HEK293 (cell line): Measurements from ENCODE around the gene ERI3.

Experiments used
- CTCF ChIA-PET: fragments of 350-600 bp; formaldehyde crosslinking; extraction: SDS; loops from one replicate; lab custom pipeline; 2021; ENCODE audit warnings: antibody characterized with exemption; lab: Yijun Ruan, JAX
- POLR2A ChIA-PET: fragments of 300-600 bp; formaldehyde crosslinking; extraction: SDS; loops from one replicate; lab custom pipeline; 2020; ENCODE audit warnings: antibody characterized with exemption, inconsistent platforms; lab: Yijun Ruan, JAX
- H3K27ac ChIP-seq: fragments of 200-500 bp; sonication (Bioruptor generic); 2 replicates; pipeline ENCODE4 v1.5.1; 2014; ENCODE audit warnings: low read depth, low read length, control low read depth, inconsistent platforms; ENCODE audit errors: extremely low read depth
- H3K36me3 ChIP-seq, 2 experiments: fragments of 200-500 bp in 1 of 2; sonication (Bioruptor generic) in 1 of 2; 1 replicate in 1 of 2; 2 replicates in 1 of 2; pipeline ENCODE4 v1.5.1; 2014 to 2017; ENCODE audit warnings: inconsistent platforms in 2 of 2, low read length in 2 of 2; ENCODE audit not compliant: control insufficient read depth in 2 of 2, insufficient read depth in 1 of 2
- H3K4me1 ChIP-seq: fragments of 200-500 bp; sonication (Bioruptor generic); 2 replicates; pipeline ENCODE4 v1.5.1; 2014; ENCODE audit warnings: mild to moderate bottlenecking, low read length, inconsistent platforms; ENCODE audit not compliant: control insufficient read depth, insufficient read depth
- H3K4me3 ChIP-seq: 2 replicates; pipeline ENCODE4 v1.5.1; 2011; ENCODE audit warnings: low read depth, mild to moderate bottlenecking, control low read depth, low read length, moderate library complexity
- H3K9me3 ChIP-seq: fragments of 200-500 bp; sonication (Bioruptor generic); 2 replicates; pipeline ENCODE4 v1.5.1; 2014; ENCODE audit warnings: low read depth, low read length, inconsistent platforms; ENCODE audit not compliant: control insufficient read depth, insufficient read depth
- ATF2 ChIP-seq: fragments of 450-650 bp; formaldehyde crosslinking; IDR thresholded peaks from 2 replicates; pipeline ENCODE4 v1.5.1; 2016; ENCODE audit warnings: missing biosample characterization, missing genetic modification characterization, low read depth
- IKZF3 ChIP-seq: fragments of 450-650 bp; IDR thresholded peaks from 2 replicates; pipeline ENCODE4 v1.5.0; 2018; ENCODE audit warnings: missing biosample characterization, mild to moderate bottlenecking, missing genetic modification characterization, moderate library complexity
- PRDM1 ChIP-seq: fragments of 450-650 bp; formaldehyde crosslinking; IDR thresholded peaks from 2 replicates; pipeline ENCODE4; 2016; ENCODE audit warnings: missing biosample characterization, missing genetic modification characterization
- PRDM6 ChIP-seq: fragments of 450-650 bp; formaldehyde crosslinking; IDR thresholded peaks from 2 replicates; pipeline ENCODE4 v1.5.1; 2017; ENCODE audit warnings: missing biosample characterization, missing genetic modification characterization
- SCRT2 ChIP-seq: fragments of 450-650 bp; formaldehyde crosslinking; IDR thresholded peaks from 2 replicates; pipeline ENCODE4 v1.5.1; 2016; ENCODE audit warnings: missing biosample characterization, missing genetic modification characterization
- ZBTB17 ChIP-seq: fragments of 450-650 bp; formaldehyde crosslinking; IDR thresholded peaks from 2 replicates; pipeline ENCODE4 v1.5.1; 2016; ENCODE audit warnings: missing biosample characterization, missing genetic modification characterization
- ZBTB26 ChIP-seq: fragments of 450-650 bp; formaldehyde crosslinking; optimal IDR thresholded peaks from 2 replicates; pipeline ENCODE3; 2016; ENCODE audit warnings: missing biosample characterization, mild to moderate bottlenecking, missing genetic modification characterization
- ZNF140 ChIP-seq: fragments of 450-650 bp; formaldehyde crosslinking; IDR thresholded peaks from 2 replicates; pipeline ENCODE4 v1.5.1; 2016; ENCODE audit warnings: missing biosample characterization, missing genetic modification characterization
- ZNF335 ChIP-seq: fragments of 450-650 bp; formaldehyde crosslinking; conservative IDR thresholded peaks from 2 replicates; pipeline ENCODE4 v1.5.1; 2016; ENCODE audit warnings: missing biosample characterization, missing genetic modification characterization
- ZNF350 ChIP-seq: fragments of 450-650 bp; formaldehyde crosslinking; IDR thresholded peaks from 2 replicates; pipeline ENCODE4 v1.5.0; 2017; ENCODE audit warnings: missing biosample characterization, mild to moderate bottlenecking, missing genetic modification characterization
- ZNF501 ChIP-seq: fragments of 450-650 bp; formaldehyde crosslinking; IDR thresholded peaks from 2 replicates; pipeline ENCODE4 v1.5.1; 2016; ENCODE audit warnings: missing biosample characterization, missing genetic modification characterization
- ZNF529 ChIP-seq: fragments of 450-650 bp; formaldehyde crosslinking; IDR thresholded peaks from 2 replicates; pipeline ENCODE4 v1.5.1; 2017; ENCODE audit warnings: missing genetic modification characterization, missing biosample characterization; ENCODE audit not compliant: insufficient replicate concordance
- ZNF555 ChIP-seq: fragments of 450-650 bp; formaldehyde crosslinking; conservative IDR thresholded peaks from 2 replicates; pipeline ENCODE4 v1.5.1; 2017; ENCODE audit warnings: missing biosample characterization, mild to moderate bottlenecking, missing genetic modification characterization, inconsistent platforms
- ZNF558 ChIP-seq: fragments of 450-650 bp; formaldehyde crosslinking; IDR thresholded peaks from 2 replicates; pipeline ENCODE4 v1.5.1; 2016; ENCODE audit warnings: missing biosample characterization, missing genetic modification characterization
- ZNF561 ChIP-seq: fragments of 450-650 bp; IDR thresholded peaks from 2 replicates; pipeline ENCODE4 v1.5.1; 2018; ENCODE audit warnings: missing biosample characterization, missing genetic modification characterization, borderline replicate concordance
- ZNF600 ChIP-seq: fragments of 450-650 bp; formaldehyde crosslinking; IDR thresholded peaks from 2 replicates; pipeline ENCODE4 v1.5.1; 2016; ENCODE audit warnings: missing biosample characterization, missing genetic modification characterization
- TF ChIP-seq, protein P1 (sequence below): fragments of 450-650 bp; formaldehyde crosslinking; IDR thresholded peaks from 2 replicates; pipeline ENCODE4 v1.5.1; 2016; ENCODE audit warnings: missing biosample characterization, missing genetic modification characterization
- TF ChIP-seq, protein P2 (sequence below): fragments of 450-650 bp; formaldehyde crosslinking; conservative IDR thresholded peaks from 2 replicates; pipeline ENCODE4 v1.5.1; 2016; ENCODE audit warnings: low read depth, missing biosample characterization, missing genetic modification characterization

ERI3 gene

DNA sequence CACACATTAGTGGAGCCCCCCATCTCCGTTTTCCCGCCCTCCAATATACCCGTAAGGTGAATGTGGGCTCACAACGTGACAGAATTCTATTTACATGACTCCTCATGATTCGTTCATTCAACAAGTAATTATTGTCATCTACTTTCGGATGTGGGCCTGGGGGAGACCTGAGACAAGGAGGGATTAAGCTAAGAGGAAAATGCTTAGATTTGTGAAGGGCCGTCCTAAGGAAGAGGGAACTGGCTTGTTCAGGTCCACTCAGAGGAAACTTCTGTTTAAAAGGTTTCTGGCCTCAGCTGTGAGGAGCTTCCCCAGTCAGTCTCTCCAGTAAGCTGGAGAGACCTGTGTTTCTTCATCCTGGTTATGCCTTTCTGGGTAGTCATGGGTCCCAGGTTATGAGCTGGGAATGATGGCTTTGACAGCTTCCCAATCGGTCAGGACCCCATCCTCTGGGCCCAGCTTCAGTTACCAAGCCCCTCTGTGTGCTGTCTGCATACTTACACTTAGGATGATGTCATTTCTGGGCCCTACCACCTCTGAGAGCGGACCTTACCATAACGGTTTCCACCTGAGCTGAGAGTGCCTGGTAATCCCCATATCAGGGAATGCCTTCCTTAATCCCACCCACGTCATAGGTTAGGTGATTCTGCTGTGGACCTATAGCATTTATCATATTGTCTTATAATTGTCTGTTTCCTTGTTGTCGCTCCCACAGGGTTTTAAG, 687 bp upstream of the ERI3 start (continued):
- TF ChIP-seq, protein P1, sequence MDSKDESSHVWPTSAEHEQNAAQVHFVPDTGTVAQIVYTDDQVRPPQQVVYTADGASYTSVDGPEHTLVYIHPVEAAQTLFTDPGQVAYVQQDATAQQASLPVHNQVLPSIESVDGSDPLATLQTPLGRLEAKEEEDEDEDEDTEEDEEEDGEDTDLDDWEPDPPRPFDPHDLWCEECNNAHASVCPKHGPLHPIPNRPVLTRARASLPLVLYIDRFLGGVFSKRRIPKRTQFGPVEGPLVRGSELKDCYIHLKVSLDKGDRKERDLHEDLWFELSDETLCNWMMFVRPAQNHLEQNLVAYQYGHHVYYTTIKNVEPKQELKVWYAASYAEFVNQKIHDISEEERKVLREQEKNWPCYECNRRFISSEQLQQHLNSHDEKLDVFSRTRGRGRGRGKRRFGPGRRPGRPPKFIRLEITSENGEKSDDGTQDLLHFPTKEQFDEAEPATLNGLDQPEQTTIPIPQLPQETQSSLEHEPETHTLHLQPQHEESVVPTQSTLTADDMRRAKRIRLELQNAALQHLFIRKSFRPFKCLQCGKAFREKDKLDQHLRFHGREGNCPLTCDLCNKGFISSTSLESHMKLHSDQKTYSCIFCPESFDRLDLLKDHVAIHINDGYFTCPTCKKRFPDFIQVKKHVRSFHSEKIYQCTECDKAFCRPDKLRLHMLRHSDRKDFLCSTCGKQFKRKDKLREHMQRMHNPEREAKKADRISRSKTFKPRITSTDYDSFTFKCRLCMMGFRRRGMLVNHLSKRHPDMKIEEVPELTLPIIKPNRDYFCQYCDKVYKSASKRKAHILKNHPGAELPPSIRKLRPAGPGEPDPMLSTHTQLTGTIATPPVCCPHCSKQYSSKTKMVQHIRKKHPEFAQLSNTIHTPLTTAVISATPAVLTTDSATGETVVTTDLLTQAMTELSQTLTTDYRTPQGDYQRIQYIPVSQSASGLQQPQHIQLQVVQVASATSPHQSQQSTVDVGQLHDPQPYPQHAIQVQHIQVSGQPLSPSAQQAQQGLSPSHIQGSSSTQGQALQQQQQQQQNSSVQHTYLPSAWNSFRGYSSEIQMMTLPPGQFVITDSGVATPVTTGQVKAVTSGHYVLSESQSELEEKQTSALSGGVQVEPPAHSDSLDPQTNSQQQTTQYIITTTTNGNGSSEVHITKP (tag by site-specific recombination) = peak; percentile 98
- peak; percentile 54 for TF ChIP-seq PRDM1 (tag by site-specific recombination)
- TF ChIP-seq ATF2 (tag by site-specific recombination) = peak; percentile 95
- peak; percentile 25 for TF ChIP-seq ZBTB17 (tag by site-specific recombination)
- TF ChIP-seq ZNF558 (tag by site-specific recombination) = 0 out of 2 replicates have a peak, but pooled peaks have one; percentile 28
- TF ChIP-seq ZBTB26 (tag by site-specific recombination) = no peak
- TF ChIP-seq, protein P2, sequence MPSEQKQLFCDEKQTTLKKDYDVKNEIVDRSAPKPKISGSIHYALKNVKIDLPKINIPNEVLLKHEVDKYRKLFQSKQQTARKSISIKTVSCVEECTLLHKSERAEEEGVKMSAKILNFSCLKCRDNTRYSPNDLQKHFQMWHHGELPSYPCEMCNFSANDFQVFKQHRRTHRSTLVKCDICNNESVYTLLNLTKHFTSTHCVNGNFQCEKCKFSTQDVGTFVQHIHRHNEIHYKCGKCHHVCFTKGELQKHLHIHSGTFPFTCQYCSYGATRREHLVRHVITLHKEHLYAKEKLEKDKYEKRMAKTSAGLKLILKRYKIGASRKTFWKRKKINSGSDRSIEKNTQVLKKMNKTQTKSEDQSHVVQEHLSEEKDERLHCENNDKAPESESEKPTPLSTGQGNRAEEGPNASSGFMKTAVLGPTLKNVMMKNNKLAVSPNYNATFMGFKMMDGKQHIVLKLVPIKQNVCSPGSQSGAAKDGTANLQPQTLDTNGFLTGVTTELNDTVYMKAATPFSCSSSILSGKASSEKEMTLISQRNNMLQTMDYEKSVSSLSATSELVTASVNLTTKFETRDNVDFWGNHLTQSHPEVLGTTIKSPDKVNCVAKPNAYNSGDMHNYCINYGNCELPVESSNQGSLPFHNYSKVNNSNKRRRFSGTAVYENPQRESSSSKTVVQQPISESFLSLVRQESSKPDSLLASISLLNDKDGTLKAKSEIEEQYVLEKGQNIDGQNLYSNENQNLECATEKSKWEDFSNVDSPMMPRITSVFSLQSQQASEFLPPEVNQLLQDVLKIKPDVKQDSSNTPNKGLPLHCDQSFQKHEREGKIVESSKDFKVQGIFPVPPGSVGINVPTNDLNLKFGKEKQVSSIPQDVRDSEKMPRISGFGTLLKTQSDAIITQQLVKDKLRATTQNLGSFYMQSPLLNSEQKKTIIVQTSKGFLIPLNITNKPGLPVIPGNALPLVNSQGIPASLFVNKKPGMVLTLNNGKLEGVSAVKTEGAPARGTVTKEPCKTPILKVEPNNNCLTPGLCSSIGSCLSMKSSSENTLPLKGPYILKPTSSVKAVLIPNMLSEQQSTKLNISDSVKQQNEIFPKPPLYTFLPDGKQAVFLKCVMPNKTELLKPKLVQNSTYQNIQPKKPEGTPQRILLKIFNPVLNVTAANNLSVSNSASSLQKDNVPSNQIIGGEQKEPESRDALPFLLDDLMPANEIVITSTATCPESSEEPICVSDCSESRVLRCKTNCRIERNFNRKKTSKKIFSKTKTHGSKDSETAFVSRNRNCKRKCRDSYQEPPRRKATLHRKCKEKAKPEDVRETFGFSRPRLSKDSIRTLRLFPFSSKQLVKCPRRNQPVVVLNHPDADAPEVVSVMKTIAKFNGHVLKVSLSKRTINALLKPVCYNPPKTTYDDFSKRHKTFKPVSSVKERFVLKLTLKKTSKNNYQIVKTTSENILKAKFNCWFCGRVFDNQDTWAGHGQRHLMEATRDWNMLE (tag by site-specific recombination) = peak; percentile 12; the same call in 1 of the 2 replicates
- TF ChIP-seq IKZF3 (tag by site-specific recombination) = no peak
- no peak for TF ChIP-seq ZNF555 (tag by site-specific recombination)
- no peak for TF ChIP-seq ZNF561
- TF ChIP-seq ZNF600 (tag by site-specific recombination) = peak; percentile 74
- TF ChIP-seq ZNF140 (tag by site-specific recombination) = no peak
- TF ChIP-seq, all 188 proteins: peak for 13

DNA sequence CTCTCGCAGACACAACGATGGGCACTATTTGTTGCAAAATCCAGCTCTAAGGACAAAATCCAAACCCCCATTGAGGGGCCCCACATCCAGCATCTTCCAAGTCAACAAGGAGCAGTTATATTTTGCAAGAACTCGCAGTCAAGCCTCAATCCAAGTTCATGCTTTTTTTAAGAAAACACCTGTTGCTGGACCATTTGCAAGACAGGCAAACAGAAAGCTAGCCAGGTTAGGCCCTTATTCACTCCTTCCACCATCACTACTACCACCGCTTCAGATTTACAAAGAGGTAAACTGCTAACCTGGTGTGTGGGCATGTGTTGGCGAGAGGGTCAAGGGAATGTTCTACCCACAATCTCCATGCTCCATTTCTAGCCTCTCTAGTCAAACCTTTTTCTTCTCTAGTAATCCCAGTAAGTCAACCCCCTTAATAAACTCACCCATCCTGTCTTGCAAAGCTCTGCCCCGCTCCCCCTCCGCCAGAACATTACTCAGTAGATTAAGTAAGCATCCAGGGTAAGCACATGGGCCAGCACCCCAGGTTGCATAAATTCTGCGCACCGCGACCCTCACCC, 703 bp downstream of the ERI3 start:
- Histone ChIP-seq H3K36me3 (peaks cover 0 to 14% of the 10 kb centered on the region in 2 experiments; a peak in 2 of 3 replicates), H3K9me3 (no peaks in the 10 kb centered on the region), H3K27ac (peak overlapping the region; percentile 42; the same call in 1 of the 2 replicates), H3K4me3 (peak overlapping the region; percentile 74), H3K4me1 (peaks cover 11% of the 10 kb centered on the region)
- POLR2A ChIA-PET = interaction anchor here (1.4 kb wide), 1 partner anchor 8 kb away, joined by 3 read pairs; no protein-coding TSS in a partner anchor
- CTCF ChIA-PET = interaction anchor here (0.6 to 1.0 kb wide), 3 partner anchors 37 to 322 kb away, joined by 3 to 4 read pairs (median 3); no protein-coding TSS in a partner anchor
- peak; percentile 98 for TF ChIP-seq SCRT2 (tag by site-specific recombination)
- no peak for TF ChIP-seq ZNF501 (tag by site-specific recombination)
- TF ChIP-seq ZNF335 = no peak; the same call in 1 of the 2 replicates
- no peak for TF ChIP-seq ZNF350 (tag by site-specific recombination)
- no peak for TF ChIP-seq ZNF529 (tag by site-specific recombination)
- no peak for TF ChIP-seq PRDM6 (tag by site-specific recombination)
- peak; percentile 39 for TF ChIP-seq ZNF600 (tag by site-specific recombination)
